ENCODE results near the gene PDE1C.

GRCh38 chr7:31816810-31817209, 253.4 kb downstream of the PDE1C start:
- TF ChIP-seq POLR2A (IDR thresholded peaks at IDR 0.05; ENCODE audit: low read depth, low read length) = no peak
- no peak for TF ChIP-seq TAF1 (IDR thresholded peaks at IDR 0.05; ENCODE audit: low read depth, low read length)
- TF ChIP-seq SPI1 (IDR thresholded peaks at IDR 0.05; ENCODE audit: low read depth, low read length) = no peak
- no peak for TF ChIP-seq POLR2AphosphoS5 (IDR thresholded peaks at IDR 0.05; ENCODE audit: low read depth, low read length)
- no peak for TF ChIP-seq POU2F2 (IDR thresholded peaks at IDR 0.05; ENCODE audit: low read depth, low read length)
- TF ChIP-seq PAX5 (IDR thresholded peaks at IDR 0.05; ENCODE audit: insufficient read depth, low read length, severe bottlenecking) = no peak

All from GM12891 (cell line).